Vagina (tissue), 2 donors: ENCODE measurements around the gene MT1HL1. TPM values are rescaled to one million over a fixed set of nuclear protein-coding genes. Genes with fewer than 3 reads are reported as not detected.

Experiments
- DNase-seq, 2 donors: peaks; one replicate each; pipeline ENCODE4 v3.0.0-alpha.2; 2017; ENCODE audit errors: extremely low spot score in 2 of 2
- H3K27ac ChIP-seq: fragments of 200-600 bp; sonication (generic); one replicate; pipeline ENCODE4 v1.5.1; 2019
- H3K27me3 ChIP-seq: fragments of 200-600 bp; sonication (generic); one replicate; pipeline ENCODE4 v1.5.1; 2019
- H3K36me3 ChIP-seq, 2 donors: fragments of 200-600 bp; sonication (generic); one replicate each; pipeline ENCODE4 v1.5.1; 2017 to 2019
- H3K4me1 ChIP-seq: fragments of 200-600 bp; sonication (generic); one replicate; pipeline ENCODE4 v1.5.1; 2019
- H3K4me3 ChIP-seq, 2 donors: fragments of 200-600 bp; sonication (generic); 1 replicate in 1 of 2; 2 replicates in 1 of 2; pipeline ENCODE4 v1.5.1; 2016 to 2019
- H3K9me3 ChIP-seq: fragments of 200-600 bp; sonication (generic); one replicate; pipeline ENCODE4 v1.5.1; 2019
- POLR2A ChIP-seq, 2 donors: fragments of 450-650 bp; IDR thresholded peaks; one replicate each; pipeline ENCODE4 v1.6.1; 2017; ENCODE audit warnings: antibody characterized with exemption in 2 of 2, mild to moderate bottlenecking in 2 of 2, moderate library complexity in 2 of 2
- POLR2AphosphoS5 ChIP-seq, 2 donors: sonication (generic); formaldehyde crosslinking; IDR thresholded peaks; one replicate each; pipeline ENCODE4 v1.9.0; 2017; ENCODE audit warnings: antibody characterized with exemption in 2 of 2, mild to moderate bottlenecking in 2 of 2, low read depth in 1 of 2; ENCODE audit not compliant: insufficient read depth in 1 of 2
- intact Hi-C: fragments of 100-400 bp; cut with DNase I; formaldehyde crosslinking; loops from one replicate; pipeline ENCODE4 v1.15.1; 2023
- total RNA-seq: library from RNA; depleted of rRNA; stranded (reverse); fragments of >200 nt; gene quantifications from one replicate; pipeline ENCODE4 v1.2.3, GENCODE V29; 2016
- TF ChIP-seq, protein P1 (sequence below), 3 experiments: fragments of 450-650 bp in 2 of 3; fragments of 200-600 bp in 1 of 3; sonication (generic) in 1 of 3; IDR thresholded peaks; one replicate each; pipeline ENCODE4 v1.5.1; 2017 to 2019; ENCODE audit warnings: antibody characterized with exemption in 3 of 3, mild to moderate bottlenecking in 2 of 3, moderate library complexity in 2 of 3

The MT1HL1 gene
- total RNA-seq, 1 donor from 2014 or later: not detected

DNA sequence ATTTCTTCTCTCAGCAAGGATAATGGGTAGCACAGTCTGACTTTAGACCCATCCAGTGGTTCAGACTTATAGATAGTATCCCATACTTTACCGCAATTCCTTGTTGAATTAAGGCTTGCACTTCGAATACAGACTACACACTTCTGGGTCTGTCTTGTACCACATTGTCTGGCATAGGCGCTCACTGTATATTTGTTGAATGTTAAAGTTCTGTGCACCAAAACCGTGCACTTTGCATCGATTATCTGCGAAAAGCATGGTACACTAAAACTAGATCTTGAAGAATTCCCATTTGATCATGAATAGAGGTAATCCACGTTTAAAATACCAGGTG, 37.2 kb upstream of the MT1HL1 start:
- no peak overlapping the region for H3K27ac ChIP-seq
- H3K27me3 ChIP-seq: no peaks in the 10 kb centered on the region
- H3K4me3 ChIP-seq: peak overlapping the region in 1 of 2 donors; percentile 48
- H3K4me1 ChIP-seq: peaks cover 9% of the 10 kb centered on the region
- intact Hi-C loops: no loop called here
- H3K9me3 ChIP-seq: no peaks in the 10 kb centered on the region
- no peaks in the 10 kb centered on the region for H3K36me3 ChIP-seq
- TF ChIP-seq POLR2AphosphoS5 (IDR thresholded peaks at IDR 0.05; ENCODE audit: insufficient read depth in 1 of 2, low read depth in 1 of 2) (no peak), POLR2A (IDR thresholded peaks at IDR 0.05) (no peak)
- TF ChIP-seq, protein P1, sequence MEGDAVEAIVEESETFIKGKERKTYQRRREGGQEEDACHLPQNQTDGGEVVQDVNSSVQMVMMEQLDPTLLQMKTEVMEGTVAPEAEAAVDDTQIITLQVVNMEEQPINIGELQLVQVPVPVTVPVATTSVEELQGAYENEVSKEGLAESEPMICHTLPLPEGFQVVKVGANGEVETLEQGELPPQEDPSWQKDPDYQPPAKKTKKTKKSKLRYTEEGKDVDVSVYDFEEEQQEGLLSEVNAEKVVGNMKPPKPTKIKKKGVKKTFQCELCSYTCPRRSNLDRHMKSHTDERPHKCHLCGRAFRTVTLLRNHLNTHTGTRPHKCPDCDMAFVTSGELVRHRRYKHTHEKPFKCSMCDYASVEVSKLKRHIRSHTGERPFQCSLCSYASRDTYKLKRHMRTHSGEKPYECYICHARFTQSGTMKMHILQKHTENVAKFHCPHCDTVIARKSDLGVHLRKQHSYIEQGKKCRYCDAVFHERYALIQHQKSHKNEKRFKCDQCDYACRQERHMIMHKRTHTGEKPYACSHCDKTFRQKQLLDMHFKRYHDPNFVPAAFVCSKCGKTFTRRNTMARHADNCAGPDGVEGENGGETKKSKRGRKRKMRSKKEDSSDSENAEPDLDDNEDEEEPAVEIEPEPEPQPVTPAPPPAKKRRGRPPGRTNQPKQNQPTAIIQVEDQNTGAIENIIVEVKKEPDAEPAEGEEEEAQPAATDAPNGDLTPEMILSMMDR (IDR thresholded peaks at IDR 0.05): no peak
- DNase-seq: no peak

DNA sequence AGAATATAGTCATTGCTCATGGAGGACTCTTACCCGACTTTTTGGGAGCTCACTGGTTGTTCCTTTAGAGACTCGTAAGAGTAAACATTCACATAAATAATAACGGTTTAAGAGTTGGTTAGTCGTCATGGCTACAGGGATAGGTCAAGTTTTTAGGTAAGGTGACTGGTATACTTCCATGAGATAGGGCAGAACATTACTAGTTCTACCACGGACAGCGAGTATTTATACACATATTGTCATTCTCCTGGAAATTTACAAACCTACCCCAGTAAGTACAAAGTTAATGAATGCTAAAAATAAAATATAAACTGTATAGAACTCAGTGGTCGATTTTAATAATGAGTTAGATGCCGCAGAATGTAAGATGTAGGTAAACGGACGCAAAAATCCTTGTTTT, 36.6 kb upstream of the MT1HL1 start:
- Histone ChIP-seq H3K27ac (no peak overlapping the region), H3K36me3 (no peaks in the 10 kb centered on the region), H3K4me3 (no peak overlapping the region), H3K27me3 (no peaks in the 10 kb centered on the region), H3K9me3 (no peaks in the 10 kb centered on the region), H3K4me1 (peaks cover 9% of the 10 kb centered on the region)
- TF ChIP-seq, protein P1 (IDR thresholded peaks at IDR 0.05): no peak
- TF ChIP-seq POLR2A (IDR thresholded peaks at IDR 0.05) (no peak), POLR2AphosphoS5 (IDR thresholded peaks at IDR 0.05; ENCODE audit: insufficient read depth in 1 of 2, low read depth in 1 of 2) (no peak)
- DNase-seq: no peak
- intact Hi-C loops: no loop called here

DNA sequence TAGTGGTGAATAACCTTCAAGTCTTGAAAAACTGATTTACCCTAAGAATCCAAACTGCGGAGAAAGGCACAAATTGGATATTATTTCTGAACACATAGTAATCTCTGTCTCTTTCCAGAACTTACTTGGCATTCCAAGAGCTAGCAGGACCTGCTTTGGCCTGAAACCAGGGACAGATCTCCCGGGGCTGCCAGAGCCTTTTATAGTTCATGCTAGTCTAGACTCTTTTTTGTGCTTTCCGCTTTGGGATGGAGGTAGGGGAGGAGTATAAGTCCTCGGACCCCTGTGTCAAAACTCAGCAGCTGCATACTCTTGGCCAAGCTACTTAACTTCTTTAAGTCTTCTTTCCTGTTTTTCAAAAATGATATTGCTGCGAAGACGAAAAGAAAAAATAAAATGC, 34.0 kb upstream of the MT1HL1 start:
- peaks cover 3% of the 10 kb centered on the region for H3K4me1 ChIP-seq
- intact Hi-C loops: no loop called here
- H3K4me3 ChIP-seq: no peak overlapping the region
- DNase-seq: no peak
- no peaks in the 10 kb centered on the region for H3K27me3 ChIP-seq
- no peaks in the 10 kb centered on the region for H3K9me3 ChIP-seq
- TF ChIP-seq POLR2A (IDR thresholded peaks at IDR 0.05) (no peak), POLR2AphosphoS5 (IDR thresholded peaks at IDR 0.05; ENCODE audit: insufficient read depth in 1 of 2, low read depth in 1 of 2) (no peak)
- TF ChIP-seq, protein P1 (IDR thresholded peaks at IDR 0.05): no peak
- no peaks in the 10 kb centered on the region for H3K36me3 ChIP-seq
- H3K27ac ChIP-seq: no peak overlapping the region

DNA sequence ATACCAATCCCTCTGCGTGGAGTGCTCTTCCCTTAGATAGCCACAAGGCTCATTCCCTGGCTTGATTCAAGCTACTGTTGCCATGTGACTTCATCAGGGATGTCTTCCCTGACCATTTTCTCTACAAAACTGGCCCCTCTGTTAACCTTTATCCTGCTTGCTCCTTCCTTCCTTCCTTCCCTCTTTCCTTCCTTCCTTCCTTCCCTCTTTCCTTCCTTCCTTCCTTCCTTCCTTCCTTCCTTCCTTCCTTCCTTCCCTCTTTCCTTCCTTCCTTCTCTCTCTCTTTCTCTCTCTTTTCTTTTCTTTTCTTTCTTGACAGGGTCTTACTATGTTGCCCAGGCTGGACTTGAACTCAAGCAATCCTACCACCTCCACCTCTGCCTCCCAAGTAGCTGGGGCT, 31.5 kb upstream of the MT1HL1 start:
- H3K9me3 ChIP-seq: no peaks in the 10 kb centered on the region
- H3K4me1 ChIP-seq: peaks cover 7% of the 10 kb centered on the region
- DNase-seq: no peak
- no peak overlapping the region for H3K4me3 ChIP-seq
- TF ChIP-seq, protein P1 (IDR thresholded peaks at IDR 0.05): no peak
- TF ChIP-seq POLR2AphosphoS5 (IDR thresholded peaks at IDR 0.05; ENCODE audit: insufficient read depth in 1 of 2, low read depth in 1 of 2) (no peak), POLR2A (IDR thresholded peaks at IDR 0.05) (no peak)
- intact Hi-C loops: no loop called here
- no peaks in the 10 kb centered on the region for H3K27me3 ChIP-seq
- H3K27ac ChIP-seq: no peak overlapping the region
- no peaks in the 10 kb centered on the region for H3K36me3 ChIP-seq

DNA sequence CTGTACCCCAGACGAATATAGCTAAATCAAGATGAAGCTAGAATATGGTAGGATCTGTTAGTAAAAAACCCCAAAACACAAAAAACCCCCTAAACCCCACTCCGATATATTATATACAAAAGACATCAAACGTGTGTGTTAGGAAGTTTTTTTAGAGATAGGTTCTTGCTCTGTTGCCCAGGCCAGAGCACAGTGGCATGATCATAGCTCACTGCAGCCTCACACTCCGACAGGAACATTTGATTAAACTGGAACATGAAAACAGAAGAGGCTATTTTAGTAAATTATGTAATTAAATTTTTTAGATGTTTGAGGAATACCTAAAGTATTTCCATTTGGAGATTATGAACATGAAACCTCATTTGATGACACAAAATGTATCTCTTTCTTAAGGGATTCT, 29.6 kb upstream of the MT1HL1 start:
- no peaks in the 10 kb centered on the region for H3K36me3 ChIP-seq
- peaks cover 7% of the 10 kb centered on the region for H3K4me1 ChIP-seq
- no peak for DNase-seq
- intact Hi-C loops: no loop called here
- no peak overlapping the region for H3K27ac ChIP-seq
- no peaks in the 10 kb centered on the region for H3K9me3 ChIP-seq
- H3K27me3 ChIP-seq: no peaks in the 10 kb centered on the region
- H3K4me3 ChIP-seq: no peak overlapping the region
- TF ChIP-seq POLR2AphosphoS5 (IDR thresholded peaks at IDR 0.05; ENCODE audit: insufficient read depth in 1 of 2, low read depth in 1 of 2): no peak

DNA sequence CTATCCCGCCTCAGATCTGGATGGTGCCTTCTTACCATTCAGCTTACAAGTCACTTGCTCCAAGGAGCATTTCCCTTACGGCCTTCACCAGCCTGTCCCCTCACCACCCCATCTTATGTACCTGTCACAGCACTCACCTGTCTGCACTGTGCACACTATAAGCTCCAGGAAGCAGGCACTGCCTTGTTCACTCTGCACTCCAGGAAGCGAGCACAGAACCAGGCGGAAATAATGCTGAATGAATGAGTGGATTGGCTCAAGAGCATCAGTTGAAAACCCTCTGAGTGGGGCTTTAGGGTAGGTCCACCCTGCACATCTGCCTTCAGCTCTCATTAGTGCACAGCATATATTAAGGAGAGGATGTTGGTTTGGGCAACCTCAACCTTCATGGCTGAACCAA, 28.8 kb upstream of the MT1HL1 start:
- no peak overlapping the region for H3K4me3 ChIP-seq
- H3K9me3 ChIP-seq: no peaks in the 10 kb centered on the region
- H3K36me3 ChIP-seq: no peaks in the 10 kb centered on the region
- H3K27me3 ChIP-seq: no peaks in the 10 kb centered on the region
- no peak for DNase-seq
- no peak for TF ChIP-seq POLR2AphosphoS5 (IDR thresholded peaks at IDR 0.05; ENCODE audit: insufficient read depth in 1 of 2, low read depth in 1 of 2)
- TF ChIP-seq, protein P1 (IDR thresholded peaks at IDR 0.05): no peak
- no peak for TF ChIP-seq POLR2A (IDR thresholded peaks at IDR 0.05)
- peaks cover 7% of the 10 kb centered on the region for H3K4me1 ChIP-seq
- intact Hi-C loops: no loop called here
- no peak overlapping the region for H3K27ac ChIP-seq
